SK-N-SH (cell line): ENCODE measurements around the gene PARD3. TPM values are rescaled to one million over a fixed set of nuclear protein-coding genes. Genes with fewer than 3 reads are reported as not detected.

Experiments
- CTCF ChIA-PET: fragments of 300-600, 350-600 bp; formaldehyde crosslinking; extraction: SDS; loops from one replicate; lab custom pipeline; 2021; lab: Yijun Ruan, JAX
- POLR2A ChIA-PET: fragments of 350-600 bp; sonication (Branson Sonifier 250); formaldehyde crosslinking; extraction: SDS; loops from one replicate; lab custom pipeline; 2020; ENCODE audit warnings: antibody characterized with exemption, inconsistent platforms; lab: Yijun Ruan, JAX
- DNase-seq: peaks from one replicate; pipeline ENCODE4 v3.0.0; 2012
- H2AFZ ChIP-seq: fragments of 200-600 bp; sonication (generic); 2 replicates; pipeline ENCODE4 v1.8.1; 2016; ENCODE audit warnings: antibody characterized with exemption, mild to moderate bottlenecking, low read depth
- H3F3A ChIP-seq: fragments of 200-600 bp; sonication (generic); replicated peaks from 2 replicates; pipeline ENCODE3; 2016; ENCODE audit warnings: antibody characterized with exemption, mild to moderate bottlenecking; ENCODE audit not compliant: insufficient read depth
- H3K27ac ChIP-seq, 2 experiments: fragments of 200-500 bp in 1 of 2; fragments of 200-600 bp in 1 of 2; sonication (Bioruptor generic) in 1 of 2; sonication (generic), shearing (Covaris generic) in 1 of 2; 2 replicates each; pipeline versions ENCODE4 v1.5.1 to v1.6.1; 2014 to 2016; ENCODE audit warnings: low read depth in 2 of 2, inconsistent platforms in 1 of 2, low read length in 1 of 2, mild to moderate bottlenecking in 1 of 2, mixed read lengths in 1 of 2
- H3K27me3 ChIP-seq: fragments of 200-600 bp; sonication (generic), shearing (Covaris generic); 2 replicates; pipeline ENCODE4 v1.6.1; 2016; ENCODE audit warnings: mixed run types; ENCODE audit not compliant: insufficient read depth
- H3K36me3 ChIP-seq, 2 experiments: fragments of 200-500 bp in 1 of 2; fragments of 200-600 bp in 1 of 2; sonication (Bioruptor generic) in 1 of 2; sonication (generic) in 1 of 2; replicated peaks in 1 of 2; 2 replicates each; pipeline versions ENCODE3 to v1.5.1; 2014 to 2016; ENCODE audit warnings: low read length in 1 of 2, mild to moderate bottlenecking in 1 of 2; ENCODE audit not compliant: insufficient read depth in 2 of 2, control insufficient read depth in 1 of 2
- H3K4me1 ChIP-seq, 2 experiments: fragments of 200-500 bp in 1 of 2; fragments of 200-600 bp in 1 of 2; sonication (Bioruptor generic) in 1 of 2; sonication (generic), shearing (Covaris generic) in 1 of 2; 2 replicates each; pipeline versions ENCODE4 v1.5.1 to v1.6.1; 2014 to 2016; ENCODE audit warnings: low read depth in 1 of 2, low read length in 1 of 2, mixed run types in 1 of 2; ENCODE audit not compliant: insufficient read depth in 2 of 2, control insufficient read depth in 1 of 2
- H3K4me2 ChIP-seq: fragments of 200-600 bp; sonication (generic), shearing (Covaris generic); 2 replicates; pipeline ENCODE4 v1.6.1; 2017; ENCODE audit warnings: mixed run types
- H3K4me3 ChIP-seq, 2 experiments: fragments of 200-500 bp in 1 of 2; fragments of 200-600 bp in 1 of 2; sonication (Bioruptor generic) in 1 of 2; sonication (generic), shearing (Covaris generic) in 1 of 2; 2 replicates each; pipeline versions ENCODE4 v1.5.1 to v1.8.1; 2014 to 2016; ENCODE audit warnings: low read depth in 2 of 2, inconsistent platforms in 1 of 2, low read length in 1 of 2, mild to moderate bottlenecking in 1 of 2, mixed read lengths in 1 of 2, moderate library complexity in 1 of 2
- H3K79me2 ChIP-seq: fragments of 200-600 bp; sonication (generic); 2 replicates; pipeline ENCODE4 v1.8.1; 2017; ENCODE audit warnings: mild to moderate bottlenecking; ENCODE audit not compliant: insufficient read depth
- H3K9ac ChIP-seq: fragments of 200-600 bp; sonication (generic); 2 replicates; pipeline ENCODE4 v1.6.1; 2017; ENCODE audit warnings: mixed run types
- H3K9me2 ChIP-seq: fragments of 200-600 bp; sonication (generic); 2 replicates; pipeline ENCODE4 v1.6.1; 2017; ENCODE audit warnings: mixed run types
- H3K9me3 ChIP-seq: fragments of 200-600 bp; sonication (generic); 2 replicates; pipeline ENCODE4 v1.6.1; 2017; ENCODE audit warnings: mixed run types, mild to moderate bottlenecking, moderate library complexity
- H4K20me1 ChIP-seq: fragments of 200-600 bp; sonication (generic); 2 replicates; pipeline ENCODE4 v1.6.1; 2017; ENCODE audit warnings: mild to moderate bottlenecking, mixed run types; ENCODE audit not compliant: insufficient read depth
- CHD2 ChIP-seq: fragments of 150-350 bp; IDR thresholded peaks from 2 replicates; pipeline ENCODE4 v1.6.1; 2018; ENCODE audit warnings: low read length; ENCODE audit not compliant: partially characterized antibody
- CTCF ChIP-seq: fragments of 200-600 bp; sonication (generic); IDR thresholded peaks from 2 replicates; pipeline ENCODE4 v1.6.1; 2017; ENCODE audit warnings: antibody characterized with exemption, mild to moderate bottlenecking, moderate library complexity
- ELF1 ChIP-seq: IDR thresholded peaks from 2 replicates; pipeline ENCODE4 v1.4.0; 2012
- EZH2phosphoT487 ChIP-seq: fragments of 200-600 bp; sonication (generic); IDR thresholded peaks from 2 replicates; pipeline ENCODE4 v1.6.1; 2017; ENCODE audit warnings: low read depth, mixed run types, mild to moderate bottlenecking, antibody characterized with exemption, moderate library complexity, borderline replicate concordance
- FOSL2 ChIP-seq: IDR thresholded peaks from 2 replicates; pipeline ENCODE4 v1.4.0; 2012; ENCODE audit warnings: low read depth, mild to moderate bottlenecking, moderate library complexity, borderline replicate concordance
- FOXJ3 ChIP-seq: sonication (generic); formaldehyde crosslinking; IDR thresholded peaks from 2 replicates; pipeline ENCODE4 v1.5.1; 2020; ENCODE audit warnings: mild to moderate bottlenecking, missing genetic modification reagents
- FOXM1 ChIP-seq: IDR thresholded peaks from 2 replicates; pipeline ENCODE4 v1.4.0; 2012; ENCODE audit warnings: low read depth, mild to moderate bottlenecking
- MAX ChIP-seq: IDR thresholded peaks from 2 replicates; pipeline ENCODE4 v1.4.0; 2012; ENCODE audit warnings: low read depth
- NFIC ChIP-seq: IDR thresholded peaks from 2 replicates; pipeline ENCODE4 v1.4.0; 2012; ENCODE audit warnings: borderline replicate concordance
- NRF1 ChIP-seq: IDR thresholded peaks from 2 replicates; pipeline ENCODE4 v1.6.1; 2012; ENCODE audit warnings: low read depth, mild to moderate bottlenecking, low read length
- PBX3 ChIP-seq: IDR thresholded peaks from 2 replicates; pipeline ENCODE4; 2012
- REST ChIP-seq: IDR thresholded peaks from 2 replicates; pipeline ENCODE4 v1.6.1; 2012; ENCODE audit warnings: mild to moderate bottlenecking, low read depth, low read length, moderate library complexity
- SIN3A ChIP-seq: IDR thresholded peaks from 2 replicates; pipeline ENCODE4 v1.6.1; 2012; ENCODE audit warnings: low read depth, mild to moderate bottlenecking, low read length, moderate library complexity, borderline replicate concordance
- SMC3 ChIP-seq: IDR thresholded peaks from 2 replicates; pipeline ENCODE4 v1.6.1; 2012; ENCODE audit warnings: low read depth, low read length, improper control_type of control experiment
- TCF12 ChIP-seq: IDR thresholded peaks from 2 replicates; pipeline ENCODE4 v1.4.0; 2012
- TEAD4 ChIP-seq: IDR thresholded peaks from 2 replicates; pipeline ENCODE4 v1.4.0; 2012; ENCODE audit warnings: mild to moderate bottlenecking, borderline replicate concordance; ENCODE audit not compliant: insufficient read depth
- USF2 ChIP-seq: fragments of 150-350 bp; IDR thresholded peaks from 2 replicates; pipeline ENCODE4 v1.6.1; 2017; ENCODE audit warnings: antibody characterized with exemption, low read length, low read depth, borderline replicate concordance
- YY1 ChIP-seq: IDR thresholded peaks from 2 replicates; pipeline ENCODE4 v1.4.0; 2012; ENCODE audit warnings: low read depth, mild to moderate bottlenecking
- WGBS: methylation state at CpG from one replicate; pipeline ENCODE4 v1.1.6; 2017; ENCODE audit warnings: low lambda C conversion rate; 5-methylcytosine and 5-hydroxymethylcytosine counted together
- polyA plus RNA-seq, 3 experiments: library from polyadenylated mRNA; depleted of rRNA; stranded (reverse); fragments of >200 nt; gene quantifications; 2 replicates each; pipeline ENCODE4 v1.2.3, GENCODE V29; 2012

The PARD3 gene
- polyA plus RNA-seq, 1 of the 3 experiments (the other 2 are of a cell fraction): 29.4 TPM

- no peaks in the 10 kb centered on the region for H3K79me2 ChIP-seq
- H3K4me3 ChIP-seq: no peak overlapping the region
- no peaks in the 10 kb centered on the region for H3K9me3 ChIP-seq
- 95% methylated on average over 1 of the region's 1 CpG for WGBS
- TF ChIP-seq USF2: no peak
- TF ChIP-seq PBX3: 0 out of 2 replicates have a peak, but pooled peaks have one; percentile 3
- no peak for TF ChIP-seq CHD2
- no peak for TF ChIP-seq TCF12
- H3K27ac ChIP-seq: no peak overlapping the region
- H3F3A ChIP-seq: no peaks in the 10 kb centered on the region
- H3K4me1 ChIP-seq: peaks cover 0 to 5% of the 10 kb centered on the region in 2 experiments; a peak in 2 of 4 replicates
- ChIA-PET CTCF (interaction anchor here (1.0 to 2.4 kb wide), 2 partner anchors 400 to 905 kb away, joined by 3 to 11 read pairs; no protein-coding TSS in a partner anchor), POLR2A (interaction anchor here (0.6 kb wide), 1 partner anchor 777 kb away, joined by 4 read pairs; no protein-coding TSS in a partner anchor)
- no peaks in the 10 kb centered on the region for H3K27me3 ChIP-seq
- H2AFZ ChIP-seq: no peak overlapping the region
- no peak for DNase-seq
- H3K9me2 ChIP-seq: no peaks in the 10 kb centered on the region
- H4K20me1 ChIP-seq: no peaks in the 10 kb centered on the region
- no peaks in the 10 kb centered on the region for H3K36me3 ChIP-seq
- H3K4me2 ChIP-seq: no peak overlapping the region
- H3K9ac ChIP-seq: no peak overlapping the region
These were observed 577.1 kb downstream of the PARD3 start for GRCh38 chr10:34237898-34238455.

GRCh38 chr10:34236931-34237330 is 578.2 kb downstream of the PARD3 start:
- H2AFZ ChIP-seq: no peak overlapping the region
- ChIA-PET CTCF (interaction anchor here (0.9 kb wide), 1 partner anchor 747 kb away, joined by 3 read pairs; no protein-coding TSS in a partner anchor), POLR2A (no interaction called here)
- no peaks in the 10 kb centered on the region for H3K9me3 ChIP-seq
- H3K4me3 ChIP-seq: no peak overlapping the region
- H3K36me3 ChIP-seq: no peaks in the 10 kb centered on the region
- H3K27me3 ChIP-seq: no peaks in the 10 kb centered on the region
- no peaks in the 10 kb centered on the region for H4K20me1 ChIP-seq
- DNase-seq: no peak
- H3F3A ChIP-seq: no peaks in the 10 kb centered on the region
- H3K4me2 ChIP-seq: no peak overlapping the region
- no peaks in the 10 kb centered on the region for H3K9me2 ChIP-seq
- H3K4me1 ChIP-seq: peaks cover 0 to 5% of the 10 kb centered on the region in 2 experiments; a peak in 2 of 4 replicates
- no peak overlapping the region for H3K27ac ChIP-seq
- no peak overlapping the region for H3K9ac ChIP-seq
- H3K79me2 ChIP-seq: no peaks in the 10 kb centered on the region
- 90% methylated on average over 4 of the region's 4 CpGs for WGBS
- TF ChIP-seq SIN3A (no peak), EZH2phosphoT487 (no peak), MAX (no peak), YY1 (no peak), REST (no peak), FOXJ3 (CRISPR knock-in tag) (no peak), SMC3 (no peak), CTCF (no peak), PBX3 (no peak), NRF1 (no peak), FOSL2 (no peak), ELF1 (no peak), NFIC (no peak), FOXM1 (no peak), TEAD4 (no peak)
